Right atrium auricular region (tissue), 2 donors: Measurements from ENCODE around the gene CD300LF. TPM values are rescaled to one million over a fixed set of nuclear protein-coding genes. Genes with fewer than 3 reads are reported as not detected.

Source experiments
- DNase-seq: peaks from one replicate; pipeline ENCODE4 v3.0.0-alpha.2; 2019; ENCODE audit warnings: low spot score
- H3K27ac ChIP-seq, 2 donors: fragments of 200-600 bp; sonication (generic); 1 replicate in 1 of 2; 2 replicates in 1 of 2; pipeline ENCODE4 v1.5.1; 2016 to 2019
- H3K27me3 ChIP-seq, 2 donors: fragments of 200-600 bp; sonication (generic); one replicate each; pipeline versions ENCODE4 v1.5.1 to v1.6.0; 2017 to 2019
- H3K36me3 ChIP-seq: fragments of 200-600 bp; sonication (generic); one replicate; pipeline ENCODE4 v1.5.1; 2016
- H3K4me1 ChIP-seq, 2 donors: fragments of 200-600 bp; sonication (generic); one replicate each; pipeline versions ENCODE4 v1.5.1 to v1.6.0; 2017 to 2019
- H3K4me3 ChIP-seq, 2 donors: fragments of 200-600 bp; sonication (generic); 1 replicate in 1 of 2; 2 replicates in 1 of 2; pipeline ENCODE4 v1.5.1; 2017 to 2019; ENCODE audit warnings: mild to moderate bottlenecking in 1 of 2, moderate library complexity in 1 of 2
- H3K9me3 ChIP-seq, 2 donors: fragments of 200-600 bp; sonication (generic); one replicate each; pipeline ENCODE4 v1.5.1; 2019
- total RNA-seq, 2 donors: library from RNA; depleted of rRNA; stranded (reverse); fragments of >200 nt; gene quantifications; one replicate each; pipeline ENCODE4 v1.1.0, GENCODE V29; 2016
- TF ChIP-seq, protein P1 (sequence below), 2 donors: fragments of 200-600 bp; sonication (generic); IDR thresholded peaks; one replicate each; pipeline ENCODE4 v1.5.1; 2019; ENCODE audit warnings: antibody characterized with exemption in 2 of 2

The CD300LF gene
- total RNA-seq, 2 donors from 2014 or later = 0.71 TPM; not detected in 1

DNA sequence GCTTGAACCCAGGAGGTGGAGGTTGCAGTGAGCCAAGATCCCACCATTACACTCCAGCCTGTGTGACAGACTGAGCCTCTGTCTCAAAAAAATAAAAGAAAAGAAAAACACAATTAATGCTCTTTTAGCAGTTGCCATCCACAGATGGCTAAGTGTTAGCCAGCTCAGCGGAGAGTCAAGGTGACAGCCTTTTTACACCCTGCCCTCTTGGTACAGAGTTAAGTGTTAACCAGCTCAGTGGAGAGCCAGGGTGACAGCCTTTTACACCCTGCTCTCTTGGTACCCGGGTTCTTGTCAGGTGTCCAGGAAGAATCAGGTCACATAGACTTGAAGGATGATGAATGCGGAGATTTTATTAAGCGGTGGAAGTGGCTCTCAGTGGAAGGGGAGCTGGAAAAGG lies 7.8 kb upstream of the CD300LF start:
- Histone ChIP-seq H3K36me3 (no peaks in the 10 kb centered on the region), H3K4me3 (no peak overlapping the region), H3K9me3 (no peaks in the 10 kb centered on the region), H3K27me3 (no peaks in the 10 kb centered on the region), H3K27ac (no peak overlapping the region), H3K4me1 (no peaks in the 10 kb centered on the region)
- DNase-seq = no peak
- TF ChIP-seq, protein P1, sequence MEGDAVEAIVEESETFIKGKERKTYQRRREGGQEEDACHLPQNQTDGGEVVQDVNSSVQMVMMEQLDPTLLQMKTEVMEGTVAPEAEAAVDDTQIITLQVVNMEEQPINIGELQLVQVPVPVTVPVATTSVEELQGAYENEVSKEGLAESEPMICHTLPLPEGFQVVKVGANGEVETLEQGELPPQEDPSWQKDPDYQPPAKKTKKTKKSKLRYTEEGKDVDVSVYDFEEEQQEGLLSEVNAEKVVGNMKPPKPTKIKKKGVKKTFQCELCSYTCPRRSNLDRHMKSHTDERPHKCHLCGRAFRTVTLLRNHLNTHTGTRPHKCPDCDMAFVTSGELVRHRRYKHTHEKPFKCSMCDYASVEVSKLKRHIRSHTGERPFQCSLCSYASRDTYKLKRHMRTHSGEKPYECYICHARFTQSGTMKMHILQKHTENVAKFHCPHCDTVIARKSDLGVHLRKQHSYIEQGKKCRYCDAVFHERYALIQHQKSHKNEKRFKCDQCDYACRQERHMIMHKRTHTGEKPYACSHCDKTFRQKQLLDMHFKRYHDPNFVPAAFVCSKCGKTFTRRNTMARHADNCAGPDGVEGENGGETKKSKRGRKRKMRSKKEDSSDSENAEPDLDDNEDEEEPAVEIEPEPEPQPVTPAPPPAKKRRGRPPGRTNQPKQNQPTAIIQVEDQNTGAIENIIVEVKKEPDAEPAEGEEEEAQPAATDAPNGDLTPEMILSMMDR (IDR thresholded peaks at IDR 0.05) = no peak

DNA sequence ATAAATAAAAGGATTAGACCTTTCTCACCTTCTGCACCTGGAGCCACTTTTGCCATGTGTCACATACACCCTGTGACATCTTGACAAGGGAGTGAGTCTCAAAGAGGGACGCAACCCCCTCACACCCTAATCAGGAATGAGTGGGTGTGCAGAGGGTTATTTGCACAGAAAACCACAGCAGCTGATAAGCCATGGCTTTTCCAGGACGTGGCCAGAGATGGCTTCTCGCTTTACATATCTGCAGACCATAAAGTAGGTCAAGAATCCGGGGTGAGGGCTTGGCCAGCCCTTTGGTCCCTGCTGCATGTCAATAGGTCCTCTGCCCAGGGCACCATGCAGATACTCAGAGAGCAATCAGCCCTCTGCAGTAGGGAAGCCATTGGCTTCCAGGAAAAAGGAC lies 2.4 kb upstream of the CD300LF start:
- Histone ChIP-seq H3K36me3 (no peaks in the 10 kb centered on the region), H3K4me1 (no peaks in the 10 kb centered on the region), H3K27me3 (no peaks in the 10 kb centered on the region), H3K27ac (no peak overlapping the region), H3K9me3 (no peaks in the 10 kb centered on the region), H3K4me3 (no peak overlapping the region)
- no peak for DNase-seq
- TF ChIP-seq, protein P1 (IDR thresholded peaks at IDR 0.05) = no peak

DNA sequence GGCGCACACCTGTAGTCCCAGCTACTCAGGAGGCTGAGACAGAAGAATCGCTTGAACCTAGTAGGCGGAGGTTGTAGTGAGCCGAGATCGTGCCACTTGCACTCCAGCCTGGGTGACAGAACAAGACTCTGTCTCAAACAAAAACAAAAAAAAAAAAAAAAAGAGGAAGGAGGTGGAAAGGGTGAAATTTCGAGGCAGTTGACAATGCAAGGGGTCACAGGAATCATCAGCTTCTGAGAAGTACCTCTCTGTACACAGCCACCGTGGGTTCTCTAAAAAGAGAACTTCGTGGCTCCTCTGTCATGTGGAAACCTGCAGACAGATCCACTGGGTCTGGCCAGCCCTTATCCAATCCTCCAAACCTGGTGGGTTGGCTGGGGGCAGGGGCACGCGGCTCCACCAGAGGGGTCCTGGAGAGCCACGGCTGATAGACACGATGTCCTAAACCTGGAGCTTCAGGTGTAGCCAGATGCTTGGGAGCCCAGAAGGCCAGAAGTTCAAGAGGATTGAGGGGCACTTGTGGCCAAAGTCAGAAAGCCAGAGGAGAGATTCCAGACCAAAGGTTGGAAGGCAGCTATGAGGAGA lies 540 bp upstream of the CD300LF start:
- Histone ChIP-seq H3K4me3 (no peak overlapping the region), H3K9me3 (no peaks in the 10 kb centered on the region), H3K4me1 (no peaks in the 10 kb centered on the region), H3K36me3 (no peaks in the 10 kb centered on the region), H3K27me3 (no peaks in the 10 kb centered on the region), H3K27ac (no peak overlapping the region)
- TF ChIP-seq, protein P1 (IDR thresholded peaks at IDR 0.05) = no peak
- DNase-seq = no peak

DNA sequence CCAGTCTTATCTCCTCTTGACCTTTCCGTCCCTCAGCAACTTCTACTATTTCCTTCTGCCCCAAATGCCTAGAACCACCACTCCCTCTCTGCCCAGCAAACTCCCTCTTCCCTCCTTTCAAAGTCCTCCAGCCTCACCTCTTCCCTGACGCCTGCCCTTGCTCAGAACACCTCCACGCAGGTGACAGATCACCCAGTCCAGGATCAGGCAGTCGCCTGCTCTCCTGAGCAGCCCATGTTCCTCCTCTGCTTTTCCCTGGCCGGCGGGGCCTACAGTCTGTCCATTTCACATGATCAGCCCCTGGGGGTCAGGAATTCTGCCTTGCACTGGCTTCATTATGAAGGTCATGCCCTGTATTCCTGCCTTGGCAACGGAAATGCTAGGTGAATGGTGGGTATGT lies 422 bp downstream of the CD300LF start:
- no peak overlapping the region for H3K27ac ChIP-seq
- H3K36me3 ChIP-seq = no peaks in the 10 kb centered on the region
- no peak overlapping the region for H3K4me3 ChIP-seq
- H3K9me3 ChIP-seq = no peaks in the 10 kb centered on the region
- H3K4me1 ChIP-seq = no peaks in the 10 kb centered on the region
- TF ChIP-seq, protein P1 (IDR thresholded peaks at IDR 0.05) = no peak
- no peak for DNase-seq
- no peaks in the 10 kb centered on the region for H3K27me3 ChIP-seq

DNA sequence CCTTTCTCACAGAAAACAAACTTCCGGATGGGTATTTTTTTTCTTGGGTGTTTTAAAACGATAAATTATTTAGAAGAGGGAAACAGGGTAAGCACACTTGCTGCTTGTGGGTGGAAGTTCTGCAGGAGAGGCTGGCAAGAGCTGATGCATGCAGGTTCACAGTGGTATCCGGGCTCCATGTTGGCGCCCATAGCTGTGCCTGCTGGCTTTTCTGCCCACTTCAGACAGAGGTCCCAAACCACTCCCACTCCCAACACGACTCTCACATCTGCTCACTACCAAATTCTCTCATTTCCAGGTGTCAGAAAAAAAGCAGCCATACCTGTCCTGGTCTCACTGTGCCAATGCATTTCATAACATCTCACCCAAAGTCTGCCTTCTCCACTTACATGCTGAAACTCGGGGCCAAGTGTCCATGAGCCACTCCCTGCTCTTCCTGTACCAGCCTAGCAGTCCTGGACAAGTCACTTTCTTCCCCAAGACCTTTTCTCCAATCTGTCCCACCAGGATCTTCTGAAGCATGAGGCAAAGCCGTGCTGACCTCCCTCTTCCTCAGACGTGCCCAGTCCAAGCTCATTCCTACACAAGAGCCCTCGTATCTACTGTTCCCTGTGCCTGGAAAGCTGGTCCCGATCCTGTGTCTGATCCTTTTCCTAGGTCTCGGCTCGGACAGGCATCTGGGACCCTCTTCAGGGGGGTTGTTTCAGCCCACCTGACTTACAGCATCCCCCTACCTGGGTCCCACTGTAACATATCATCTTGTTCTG lies 1.5 kb downstream of the CD300LF start:
- Histone ChIP-seq H3K4me1 (no peaks in the 10 kb centered on the region), H3K36me3 (no peaks in the 10 kb centered on the region), H3K9me3 (no peaks in the 10 kb centered on the region), H3K27me3 (no peaks in the 10 kb centered on the region), H3K4me3 (no peak overlapping the region), H3K27ac (no peak overlapping the region)
- DNase-seq = no peak
- TF ChIP-seq, protein P1 (IDR thresholded peaks at IDR 0.05) = no peak
